HG02610 (cell line): ENCODE measurements around the gene TOP3B.

Source experiments
- ATAC-seq: cut with Tn5 transposase; IDR thresholded peaks from one replicate; pipeline ENCODE4 v1.9.1; 2021; ENCODE audit warnings: mild to moderate bottlenecking, moderate library complexity; ENCODE audit not compliant: unreplicated experiment

Gene TOP3B

DNA sequence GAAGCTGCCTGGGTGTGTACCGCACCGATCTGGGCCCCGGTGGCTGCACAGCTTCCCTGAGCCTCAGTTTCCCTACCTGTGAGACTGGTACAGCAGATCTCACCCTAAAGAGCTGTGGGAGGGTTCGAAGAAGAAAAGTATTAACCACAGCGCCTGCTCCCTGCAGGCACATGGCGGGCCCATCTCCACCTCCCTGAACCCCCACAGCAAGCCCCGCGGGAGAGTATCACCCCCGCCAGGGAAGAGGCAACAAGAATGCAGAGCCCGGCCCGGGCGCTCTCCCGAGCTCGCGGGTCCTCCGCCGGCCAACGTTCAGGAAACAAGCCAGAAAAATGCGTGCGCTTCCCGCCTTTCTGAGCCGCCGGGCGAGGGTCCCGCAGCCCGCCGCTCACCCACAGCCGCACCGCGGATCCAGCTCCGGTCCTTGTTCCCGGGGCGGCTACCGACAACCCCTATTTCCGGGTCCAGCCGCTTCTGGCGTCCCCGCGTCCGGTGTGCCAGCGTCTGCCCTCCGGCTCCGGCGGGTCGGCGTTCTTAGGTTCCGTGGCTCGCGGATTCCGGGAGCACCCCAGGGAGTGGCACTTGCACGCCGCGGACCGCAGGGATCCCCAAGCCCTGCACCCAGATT lies at the start of gene TOP3B:
Gene TOP3B (minus strand): TSS at position 450 of the 628 bp plus-strand sequence. CDS start 7,078 bp downstream, outside the sequence.
- ATAC-seq = no peak

DNA sequence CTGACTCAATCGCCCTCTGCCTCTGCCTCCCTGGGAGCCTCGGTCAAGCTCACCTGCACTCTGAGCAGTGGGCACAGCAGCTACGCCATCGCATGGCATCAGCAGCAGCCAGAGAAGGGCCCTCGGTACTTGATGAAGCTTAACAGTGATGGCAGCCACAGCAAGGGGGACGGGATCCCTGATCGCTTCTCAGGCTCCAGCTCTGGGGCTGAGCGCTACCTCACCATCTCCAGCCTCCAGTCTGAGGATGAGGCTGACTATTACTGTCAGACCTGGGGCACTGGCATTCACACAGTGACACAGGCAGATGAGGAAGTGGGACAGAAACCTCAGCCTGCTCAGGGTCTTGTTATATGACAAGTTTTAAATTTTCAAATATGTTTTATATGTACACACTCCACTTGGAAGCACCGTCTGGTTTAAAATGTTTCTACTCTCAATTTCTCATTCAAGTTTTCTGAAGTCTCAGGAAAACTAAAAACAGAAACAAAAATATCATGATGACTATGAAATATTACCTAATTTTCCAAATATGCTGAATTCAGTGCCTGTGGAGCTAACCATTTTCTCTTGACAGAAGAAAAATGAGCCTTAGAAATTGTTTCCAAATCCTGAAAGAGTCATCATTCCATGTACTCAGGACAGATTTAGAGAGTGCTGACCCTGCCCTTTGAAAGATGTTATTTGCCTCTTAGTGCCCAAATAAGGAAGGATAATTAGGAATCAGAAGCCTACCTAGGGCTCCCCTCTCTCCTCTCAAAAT lies 48.8 kb upstream of the TOP3B start:
- ATAC-seq = no peak

DNA sequence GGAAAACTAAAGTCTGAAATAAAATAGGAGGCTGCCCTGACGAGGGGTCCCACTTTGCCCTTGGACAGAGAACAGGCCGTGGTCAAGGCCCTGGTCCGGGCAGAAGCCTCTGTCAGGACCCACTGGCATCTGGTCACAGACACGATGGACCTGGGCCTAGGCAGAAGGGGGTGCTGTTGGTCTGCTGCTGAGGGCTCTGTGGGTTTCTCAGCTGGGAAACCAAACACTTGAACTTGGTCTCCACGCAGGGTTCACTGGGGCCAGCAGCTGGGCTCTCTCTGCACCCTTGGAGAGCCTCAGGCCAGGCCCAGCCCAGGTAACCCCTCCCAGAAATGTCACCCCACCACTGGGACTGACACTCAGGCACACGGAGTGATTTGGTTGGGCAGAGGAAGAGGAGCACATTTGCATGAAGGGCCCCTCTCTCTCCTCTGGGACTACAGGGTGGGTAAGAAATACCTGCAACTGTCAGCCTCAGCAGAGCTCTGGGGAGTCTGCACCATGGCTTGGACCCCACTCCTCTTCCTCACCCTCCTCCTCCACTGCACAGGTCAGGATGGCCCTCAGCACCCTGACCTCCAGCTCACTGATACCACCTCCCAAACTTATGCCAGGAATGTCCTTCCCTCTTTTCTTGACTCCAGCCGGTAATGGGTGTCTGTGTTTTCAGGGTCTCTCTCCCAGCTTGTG lies 48.1 kb upstream of the TOP3B start:
- peak; percentile 38 for ATAC-seq

GRCh38 chr22:22027955-22028354 lies 45.4 kb upstream of the TOP3B start:
- no peak for ATAC-seq

DNA sequence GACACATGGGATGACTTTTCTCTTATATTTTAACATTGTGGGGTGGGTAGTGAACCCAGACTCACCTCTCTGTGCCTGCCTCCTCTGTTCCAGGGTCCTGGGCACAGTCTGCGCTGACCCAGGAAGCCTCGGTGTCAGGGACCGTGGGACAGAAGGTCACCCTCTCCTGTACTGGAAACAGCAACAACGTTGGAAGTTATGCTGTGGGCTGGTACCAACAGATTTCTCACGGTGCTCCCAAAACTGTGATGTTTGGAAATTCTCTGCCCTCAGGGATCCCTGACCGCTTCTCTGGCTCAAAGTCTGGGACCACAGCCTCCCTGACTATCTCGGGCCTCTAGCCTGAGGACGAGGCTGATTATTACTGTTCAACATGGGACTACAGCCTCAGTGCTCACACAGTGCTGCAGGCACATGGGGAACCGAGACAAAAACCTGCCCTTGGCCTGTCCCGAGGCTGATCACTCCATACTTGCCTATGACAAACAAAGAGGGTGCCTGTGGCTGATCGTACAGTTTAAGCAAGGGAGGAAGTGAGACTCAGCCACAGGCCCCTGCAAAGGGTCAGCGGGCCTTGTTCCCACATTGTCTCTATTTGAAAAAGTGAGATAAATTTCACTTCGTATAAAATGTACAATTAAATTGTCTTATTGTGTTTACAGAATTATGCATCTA lies 43.7 kb upstream of the TOP3B start:
- ATAC-seq = no peak

- no peak for ATAC-seq
Measured at GRCh38 chr22:22025320-22026156, 43.0 kb upstream of the TOP3B start.

GRCh38 chr22:22024440-22024839 lies 41.9 kb upstream of the TOP3B start:
- ATAC-seq = no peak

DNA sequence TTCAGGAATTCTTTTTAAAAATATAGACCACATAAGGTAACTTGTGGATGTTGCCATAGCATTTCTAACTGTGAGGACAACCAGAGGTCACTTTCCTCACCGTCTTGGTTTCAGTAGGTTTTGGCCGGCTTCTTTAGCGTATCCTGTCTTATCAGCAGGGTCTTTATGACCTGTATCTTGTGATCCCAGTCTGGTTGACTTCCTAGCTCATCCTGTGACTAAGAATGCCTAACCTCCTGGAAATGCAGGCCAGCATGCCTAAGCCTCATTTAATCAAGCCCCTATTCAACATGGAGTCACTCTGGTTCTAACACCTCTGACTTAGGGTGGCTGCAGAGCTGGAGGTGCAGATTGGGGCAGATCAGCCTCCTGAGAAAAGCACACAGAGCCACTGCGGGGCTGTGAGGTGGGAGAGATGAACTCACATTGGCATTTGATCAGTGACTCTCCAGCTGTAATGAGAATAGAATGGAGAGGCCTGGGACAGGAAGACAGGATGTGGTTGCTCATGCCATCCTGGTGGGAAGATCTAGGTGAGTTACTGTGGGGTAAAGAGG lies 41.1 kb upstream of the TOP3B start:
- ATAC-seq = no peak

GRCh38 chr22:22022947-22023534 lies 40.5 kb upstream of the TOP3B start:
- no peak for ATAC-seq

- no peak for ATAC-seq
Measured at GRCh38 chr22:22022255-22022840, 39.8 kb upstream of the TOP3B start.

DNA sequence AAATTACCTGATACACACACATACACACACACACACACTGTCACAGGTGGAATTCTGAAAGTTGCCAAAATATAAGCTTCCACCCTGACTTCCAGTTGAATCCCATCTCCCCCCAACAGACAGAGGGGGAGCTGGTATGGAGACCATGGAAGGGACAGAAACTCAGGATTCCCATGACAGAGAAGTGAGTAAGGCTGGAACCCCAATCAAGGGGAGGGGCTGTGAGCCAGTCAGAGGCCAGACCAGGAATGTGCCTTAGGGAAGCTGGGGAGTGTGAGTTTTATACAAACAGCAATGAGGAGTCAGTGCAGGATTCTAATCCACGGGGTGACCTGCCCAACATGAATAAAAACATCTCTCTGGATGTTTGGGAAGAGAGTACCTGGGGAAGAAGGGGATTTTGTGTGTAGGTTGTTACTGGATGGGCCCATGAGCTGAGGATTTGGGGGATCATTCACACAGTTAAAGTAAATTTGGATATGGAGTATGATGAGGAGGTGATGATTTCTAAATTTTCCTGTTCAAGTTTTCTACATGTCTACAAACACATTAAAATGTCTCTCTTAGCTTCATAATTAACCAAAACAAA lies 38.7 kb upstream of the TOP3B start:
- no peak for ATAC-seq

DNA sequence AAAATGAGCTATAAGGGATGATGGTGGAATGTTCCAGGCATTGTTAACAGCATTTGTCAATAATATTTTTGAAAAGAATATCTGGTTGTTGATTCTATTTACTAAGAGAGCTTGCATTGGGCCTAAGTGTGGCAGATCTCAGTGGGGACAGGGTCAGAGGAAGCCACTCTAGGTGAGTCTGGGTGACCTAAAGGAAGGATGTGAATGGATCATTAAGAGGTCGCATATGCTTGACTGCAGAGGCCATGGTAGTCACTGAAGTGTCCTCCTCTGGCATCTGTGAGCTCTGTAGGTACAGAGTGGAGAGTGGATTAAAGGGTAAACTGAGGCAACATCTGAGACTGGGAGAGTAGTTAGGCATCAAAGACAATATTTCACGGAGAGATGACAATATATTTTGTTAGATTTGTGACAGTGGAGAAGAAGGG lies 37.9 kb upstream of the TOP3B start:
- no peak for ATAC-seq

DNA sequence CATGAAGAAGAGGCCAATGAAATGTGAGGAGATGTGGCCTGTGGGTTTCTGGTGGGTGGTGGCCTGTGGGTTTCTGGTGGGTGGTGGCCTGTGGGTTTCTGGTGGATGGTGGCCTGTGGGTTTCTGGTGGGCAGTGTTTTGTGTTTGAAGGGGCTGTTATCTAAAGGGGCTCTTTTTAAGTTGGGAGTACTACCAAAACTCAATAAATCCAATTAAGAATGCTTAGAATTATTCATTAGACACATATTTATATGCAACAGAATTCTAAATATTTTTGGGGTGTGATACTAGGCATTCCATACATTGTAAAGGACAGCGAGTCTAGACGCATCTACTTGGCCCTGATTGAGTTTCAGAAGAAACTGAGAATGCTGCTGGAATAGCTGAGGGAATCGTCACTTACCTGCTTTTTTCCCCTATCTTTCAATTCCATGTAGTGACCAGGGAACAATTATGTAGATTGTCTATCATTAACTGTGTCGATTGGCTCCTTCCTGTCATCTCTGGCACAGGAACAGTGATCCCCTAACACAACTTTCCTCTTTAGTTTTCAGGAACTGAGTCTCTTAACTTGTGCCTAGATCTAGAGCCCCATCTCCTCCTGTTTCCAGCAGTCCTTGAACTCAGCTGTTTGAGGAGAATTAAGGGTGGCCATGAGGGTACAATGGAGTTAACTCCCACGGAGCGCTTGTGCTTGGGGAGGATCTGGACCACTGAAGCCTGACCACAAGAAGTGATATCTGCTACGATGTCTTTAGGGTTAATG lies 37.3 kb upstream of the TOP3B start:
- no peak for ATAC-seq

DNA sequence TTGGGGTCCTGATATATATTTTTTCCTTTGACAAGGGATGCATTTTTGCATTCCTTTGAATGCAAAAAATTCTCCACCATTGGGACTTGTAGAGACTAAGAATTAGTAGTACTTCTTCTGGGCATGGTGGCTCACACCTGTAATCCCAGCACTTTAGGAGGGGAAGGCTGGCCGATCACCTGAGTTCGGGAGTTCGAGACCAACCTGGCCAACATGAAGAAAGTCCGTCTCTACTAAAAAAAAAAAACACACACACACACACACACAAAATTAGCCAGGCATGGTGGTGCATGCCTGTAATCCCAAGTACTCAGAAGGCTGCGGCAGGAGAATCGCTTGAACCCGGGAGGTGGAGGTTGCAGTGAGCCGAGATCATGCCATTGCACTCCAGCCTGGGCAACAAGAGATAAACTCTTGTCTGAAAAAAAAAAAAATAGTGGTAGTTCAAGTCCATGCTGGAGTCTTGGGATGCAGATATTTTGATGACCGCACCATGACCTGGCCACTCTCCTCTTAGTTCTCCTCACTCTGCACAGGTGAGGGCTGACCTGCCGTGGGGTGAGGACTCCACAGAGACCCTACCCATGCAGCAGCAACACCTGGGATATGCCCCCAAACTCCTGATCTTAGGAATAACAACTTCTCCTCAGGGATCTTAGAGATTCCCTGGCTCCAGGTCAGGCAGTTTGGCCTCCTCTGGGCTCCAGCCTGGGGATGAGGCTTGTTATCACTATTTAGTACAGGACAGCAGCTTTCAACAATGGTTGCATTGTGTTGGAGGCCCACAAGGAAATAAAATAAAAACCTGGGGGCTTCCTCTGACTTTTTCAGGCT lies 36.5 kb upstream of the TOP3B start:
- no peak for ATAC-seq

- ATAC-seq = no peak
Measured at GRCh38 chr22:22015631-22016030, 33.0 kb upstream of the TOP3B start.

GRCh38 chr22:22014285-22014659 lies 31.7 kb upstream of the TOP3B start:
- ATAC-seq = no peak

DNA sequence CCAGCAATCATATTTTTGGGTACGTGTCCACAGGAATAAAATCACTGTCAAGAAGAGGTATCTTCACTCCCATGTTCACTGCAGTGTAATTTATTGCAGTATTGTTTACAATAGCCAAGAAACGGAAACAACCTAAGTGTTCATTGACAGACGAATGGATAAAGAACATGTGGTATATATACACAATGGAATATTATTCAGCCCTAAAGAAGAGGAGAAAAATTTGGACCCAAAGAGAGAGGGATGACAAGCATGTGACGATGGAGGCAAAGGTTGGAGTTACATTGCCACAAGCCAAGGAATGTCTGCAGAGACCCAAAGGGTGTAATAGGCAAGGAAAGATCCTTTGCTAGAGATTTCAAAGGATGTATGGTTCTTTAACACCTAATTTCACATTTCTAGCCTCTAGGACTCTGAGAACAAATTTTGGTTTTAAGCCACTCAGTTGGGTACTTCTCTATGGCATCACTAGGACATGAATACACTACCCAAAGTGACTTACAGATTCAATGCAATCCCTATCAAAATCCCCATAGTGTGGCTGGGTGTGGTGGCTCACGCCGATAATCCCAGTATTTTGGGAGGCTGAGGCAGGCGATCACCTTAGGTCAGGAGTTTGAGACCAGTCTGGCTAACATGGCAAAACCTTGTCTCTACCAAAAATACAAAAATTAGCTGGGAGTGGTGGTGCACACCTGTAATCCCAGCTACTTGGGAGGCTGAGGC lies 31.1 kb upstream of the TOP3B start:
- ATAC-seq = no peak
